ENCODE data around the gene NAA15.
"Not testable (repeated sequence)": the region's sequence is repeated elsewhere in the genome, so short reads cannot be mapped to it uniquely, and the experiment has no call there.

The NAA15 gene

GRCh38 chr4:139416073-139416673, 114.9 kb downstream of the NAA15 start:
- intact Hi-C loops (cut with micrococcal nuclease), result loop anchor here (5.0 kb wide), 2 partner anchors 36 to 111 kb away; partner anchors contain the start of gene RAB33B
- H3K4me1 Mint-ChIP-seq (ENCODE audit: low read depth), result peaks cover 28% of the 10 kb centered on the region
- H3K4me3 Mint-ChIP-seq, result no peak overlapping the region
- no peaks in the 10 kb centered on the region for H3K27me3 Mint-ChIP-seq
- peaks cover 30% of the 10 kb centered on the region for H3K9me3 Mint-ChIP-seq
- H3K27ac Mint-ChIP-seq, result no peak overlapping the region
- H3K36me3 Mint-ChIP-seq (ENCODE audit: low read depth), result peaks cover 59% of the 10 kb centered on the region

- Mint-ChIP-seq H3K9me3 (peaks cover 29% of the 10 kb centered on the region), H3K27me3 (no peaks in the 10 kb centered on the region), H3K27ac (peak overlapping the region; percentile 31), H3K4me3 (no peak overlapping the region), H3K4me1 (ENCODE audit: low read depth) (peaks cover 28% of the 10 kb centered on the region), H3K36me3 (ENCODE audit: low read depth) (peaks cover 41% of the 10 kb centered on the region)
- intact Hi-C loops (cut with micrococcal nuclease), result loop anchor here (5.0 kb wide), 2 partner anchors 33 to 108 kb away; partner anchors contain the start of gene RAB33B
Measured at GRCh38 chr4:139419388-139419914, 118.1 kb downstream of the NAA15 start.

- Mint-ChIP-seq H3K4me1 (ENCODE audit: low read depth) (peaks cover 28% of the 10 kb centered on the region), H3K9me3 (peaks cover 17% of the 10 kb centered on the region), H3K36me3 (ENCODE audit: low read depth) (peaks cover 29% of the 10 kb centered on the region), H3K27ac (no peak overlapping the region), H3K4me3 (no peak overlapping the region), H3K27me3 (no peaks in the 10 kb centered on the region)
- intact Hi-C loops (cut with micrococcal nuclease), result no loop called here
Measured at GRCh38 chr4:139420652-139421051, 119.3 kb downstream of the NAA15 start.

GRCh38 chr4:139436122-139436521, 134.8 kb downstream of the NAA15 start:
- no peaks in the 10 kb centered on the region for H3K27me3 Mint-ChIP-seq
- H3K36me3 Mint-ChIP-seq (ENCODE audit: low read depth), result peaks cover 49% of the 10 kb centered on the region
- peaks cover 53% of the 10 kb centered on the region for H3K9me3 Mint-ChIP-seq
- H3K4me1 Mint-ChIP-seq (ENCODE audit: low read depth), result no peaks in the 10 kb centered on the region
- intact Hi-C loops (cut with micrococcal nuclease), result no loop called here
- no peak overlapping the region for H3K27ac Mint-ChIP-seq
- H3K4me3 Mint-ChIP-seq, result no peak overlapping the region

GRCh38 chr4:139438141-139438540, 136.8 kb downstream of the NAA15 start:
- H3K9me3 Mint-ChIP-seq, result peaks cover 50% of the 10 kb centered on the region
- H3K27me3 Mint-ChIP-seq, result no peaks in the 10 kb centered on the region
- H3K4me1 Mint-ChIP-seq (ENCODE audit: low read depth), result no peaks in the 10 kb centered on the region
- H3K4me3 Mint-ChIP-seq, result no peak overlapping the region
- H3K36me3 Mint-ChIP-seq (ENCODE audit: low read depth), result peaks cover 54% of the 10 kb centered on the region
- H3K27ac Mint-ChIP-seq, result no peak overlapping the region
- intact Hi-C loops (cut with micrococcal nuclease), result no loop called here

GRCh38 chr4:139441029-139441428, 139.7 kb downstream of the NAA15 start:
- H3K4me3 Mint-ChIP-seq, result no peak overlapping the region
- peaks cover 2% of the 10 kb centered on the region for H3K4me1 Mint-ChIP-seq (ENCODE audit: low read depth)
- peaks cover 58% of the 10 kb centered on the region for H3K36me3 Mint-ChIP-seq (ENCODE audit: low read depth)
- no peaks in the 10 kb centered on the region for H3K27me3 Mint-ChIP-seq
- peaks cover 53% of the 10 kb centered on the region for H3K9me3 Mint-ChIP-seq
- H3K27ac Mint-ChIP-seq, result no peak overlapping the region
- intact Hi-C loops (cut with micrococcal nuclease), result no loop called here

- H3K27ac Mint-ChIP-seq, result no peak overlapping the region
- no peak overlapping the region for H3K4me3 Mint-ChIP-seq
- no peaks in the 10 kb centered on the region for H3K27me3 Mint-ChIP-seq
- intact Hi-C loops (cut with micrococcal nuclease), result no loop called here
- H3K9me3 Mint-ChIP-seq, result peaks cover 33% of the 10 kb centered on the region
- H3K4me1 Mint-ChIP-seq (ENCODE audit: low read depth), result peaks cover 15% of the 10 kb centered on the region
- peaks cover 35% of the 10 kb centered on the region for H3K36me3 Mint-ChIP-seq (ENCODE audit: low read depth)
Measured at GRCh38 chr4:139443661-139444060, 142.4 kb downstream of the NAA15 start.

- H3K4me3 Mint-ChIP-seq; intact Hi-C loops (cut with micrococcal nuclease); H3K27ac Mint-ChIP-seq; H3K27me3 Mint-ChIP-seq: not testable (repeated sequence)
- peaks cover 21% of the 10 kb centered on the region for H3K9me3 Mint-ChIP-seq
- peaks cover 18% of the 10 kb centered on the region for H3K4me1 Mint-ChIP-seq (ENCODE audit: low read depth)
- peaks cover 23% of the 10 kb centered on the region for H3K36me3 Mint-ChIP-seq (ENCODE audit: low read depth)
Measured at GRCh38 chr4:139444881-139445280, 143.6 kb downstream of the NAA15 start.

GRCh38 chr4:139447078-139447477, 145.8 kb downstream of the NAA15 start:
- H3K36me3 Mint-ChIP-seq (ENCODE audit: low read depth); H3K27ac Mint-ChIP-seq; H3K4me3 Mint-ChIP-seq; H3K27me3 Mint-ChIP-seq; H3K9me3 Mint-ChIP-seq; intact Hi-C loops (cut with micrococcal nuclease): not testable (repeated sequence)
- H3K4me1 Mint-ChIP-seq (ENCODE audit: low read depth), result peaks cover 18% of the 10 kb centered on the region

GRCh38 chr4:139450586-139450985, 149.3 kb downstream of the NAA15 start:
- Mint-ChIP-seq H3K27me3 (no peaks in the 10 kb centered on the region), H3K9me3 (peaks cover 8% of the 10 kb centered on the region), H3K4me3 (no peak overlapping the region), H3K36me3 (ENCODE audit: low read depth) (peaks cover 16% of the 10 kb centered on the region), H3K4me1 (ENCODE audit: low read depth) (peaks cover 39% of the 10 kb centered on the region), H3K27ac (no peak overlapping the region)
- intact Hi-C loops (cut with micrococcal nuclease), result loop anchor here (5.0 to 10.0 kb wide), 3 partner anchors 33 to 148 kb away; partner anchors contain the start of genes NAA15, NDUFC1 and SETD7

- H3K36me3 Mint-ChIP-seq (ENCODE audit: low read depth), result peaks cover 16% of the 10 kb centered on the region
- no peaks in the 10 kb centered on the region for H3K9me3 Mint-ChIP-seq
- no peaks in the 10 kb centered on the region for H3K27me3 Mint-ChIP-seq
- intact Hi-C loops (cut with micrococcal nuclease), result loop anchor here (5.0 to 10.0 kb wide), 3 partner anchors 35 to 150 kb away; partner anchors contain the start of genes NAA15, NDUFC1 and SETD7
- H3K27ac Mint-ChIP-seq, result no peak overlapping the region
- H3K4me3 Mint-ChIP-seq, result no peak overlapping the region
- H3K4me1 Mint-ChIP-seq (ENCODE audit: low read depth), result peaks cover 43% of the 10 kb centered on the region
Measured at GRCh38 chr4:139451997-139452396, 150.7 kb downstream of the NAA15 start.

GRCh38 chr4:139453041-139453370, 151.7 kb downstream of the NAA15 start:
- H3K4me1 Mint-ChIP-seq (ENCODE audit: low read depth), result peaks cover 43% of the 10 kb centered on the region
- peak overlapping the region; percentile 89 for H3K4me3 Mint-ChIP-seq

GRCh38 chr4:139453371-139454110, 152.2 kb downstream of the NAA15 start:
- peaks cover 16% of the 10 kb centered on the region for H3K36me3 Mint-ChIP-seq (ENCODE audit: low read depth)
- intact Hi-C loops (cut with micrococcal nuclease), result loop anchor here (5.0 to 10.0 kb wide), 3 partner anchors 36 to 151 kb away; partner anchors contain the start of genes NAA15, NDUFC1 and SETD7
- peaks cover 47% of the 10 kb centered on the region for H3K4me1 Mint-ChIP-seq (ENCODE audit: low read depth)
- no peaks in the 10 kb centered on the region for H3K27me3 Mint-ChIP-seq
- peak overlapping the region; percentile 89 for H3K4me3 Mint-ChIP-seq
- H3K9me3 Mint-ChIP-seq, result no peaks in the 10 kb centered on the region
- H3K27ac Mint-ChIP-seq, result peak overlapping the region; percentile 95

More at GRCh38 chr4:139453041-139453370, 151.7 kb downstream of the NAA15 start:
- peaks cover 16% of the 10 kb centered on the region for H3K36me3 Mint-ChIP-seq (ENCODE audit: low read depth)
- intact Hi-C loops (cut with micrococcal nuclease), result loop anchor here (5.0 to 10.0 kb wide), 3 partner anchors 36 to 151 kb away; partner anchors contain the start of genes NAA15, NDUFC1 and SETD7
- no peaks in the 10 kb centered on the region for H3K27me3 Mint-ChIP-seq
- no peaks in the 10 kb centered on the region for H3K9me3 Mint-ChIP-seq
- peak overlapping the region; percentile 95 for H3K27ac Mint-ChIP-seq
